A673 (cell line): ENCODE results near the gene LCN10. TPM values are rescaled to one million over a fixed set of nuclear protein-coding genes. Genes with fewer than 3 reads are reported as not detected.

Experiments
- BruUV-seq: library from RNA; stranded (reverse); fragments of 400-500 nt; replicated peaks from 2 replicates; lab custom pipeline; 2021; lab: Mats Ljungman, UMichigan
- CTCF ChIA-PET: fragments of 300-600 bp; sonication (Branson Sonifier 250); formaldehyde crosslinking; loops from one replicate; lab custom pipeline; 2022; ENCODE audit warnings: antibody characterized with exemption; lab: Charles Lee
- POLR2A ChIA-PET: fragments of 300-600 bp; sonication (Branson Sonifier 250); formaldehyde crosslinking; loops from one replicate; lab custom pipeline; 2022; ENCODE audit warnings: antibody characterized with exemption; ENCODE audit not compliant: low non-redundant PET; lab: Charles Lee
- DNase-seq: peaks from one replicate; pipeline ENCODE4 v3.0.0-alpha.2; 2015; ENCODE audit warnings: low spot score
- H3K27ac ChIP-seq: fragments of 200-600 bp; sonication (generic); 2 replicates; pipeline ENCODE4 v1.5.1; 2016; ENCODE audit warnings: mixed run types, low read depth, mild to moderate bottlenecking, mixed read lengths, antibody characterized with exemption, low read length; ENCODE audit not compliant: poor library complexity, severe bottlenecking
- H3K27me3 ChIP-seq: fragments of 200-600 bp; sonication (generic); replicated peaks from 2 replicates; pipeline ENCODE4 v1.6.1; 2017; ENCODE audit warnings: mixed run types, low read depth, mild to moderate bottlenecking, mixed read lengths, antibody characterized with exemption, low read length; ENCODE audit not compliant: insufficient read depth, poor library complexity
- H3K36me3 ChIP-seq: fragments of 200-600 bp; sonication (generic); 2 replicates; pipeline ENCODE4 v1.6.1; 2016; ENCODE audit warnings: mixed run types, mild to moderate bottlenecking, mixed read lengths, antibody characterized with exemption, low read length; ENCODE audit not compliant: insufficient read depth, poor library complexity, severe bottlenecking
- H3K4me1 ChIP-seq: fragments of 200-600 bp; sonication (generic); 2 replicates; pipeline ENCODE4 v1.6.1; 2017; ENCODE audit warnings: mixed run types, mild to moderate bottlenecking, mixed read lengths, antibody characterized with exemption, low read length; ENCODE audit not compliant: insufficient read depth, poor library complexity, severe bottlenecking
- H3K4me3 ChIP-seq: fragments of 200-600 bp; sonication (generic); 2 replicates; pipeline ENCODE4 v1.5.1; 2016; ENCODE audit warnings: low read depth, mixed run types, mild to moderate bottlenecking, mixed read lengths, low read length; ENCODE audit not compliant: poor library complexity, severe bottlenecking
- H3K9me3 ChIP-seq: fragments of 200-600 bp; sonication (generic); 2 replicates; pipeline ENCODE4 v1.6.1; 2016; ENCODE audit warnings: mixed run types, low read depth, mild to moderate bottlenecking, mixed read lengths, antibody characterized with exemption, low read length; ENCODE audit not compliant: poor library complexity, severe bottlenecking
- EZH2 ChIP-seq: fragments of 200-600 bp; sonication (generic); IDR thresholded peaks from 2 replicates; pipeline ENCODE4 v1.6.1; 2017; ENCODE audit warnings: borderline replicate concordance, low read depth, mild to moderate bottlenecking, mixed read lengths, antibody characterized with exemption, low read length; ENCODE audit not compliant: poor library complexity, severe bottlenecking
- intact Hi-C: fragments of 100-400 bp; cut with micrococcal nuclease; formaldehyde crosslinking; loops from one replicate; pipeline ENCODE4 v1.10.0; 2022; ENCODE audit not compliant: unreplicated experiment
- total RNA-seq: library from RNA; stranded (reverse); gene quantifications from 2 replicates; pipeline ENCODE4 v1.2.3, GENCODE V29; 2021
- TF ChIP-seq, protein P1 (sequence below): fragments of 300-800, 200-600 bp; sonication (generic); conservative IDR thresholded peaks from 2 replicates; pipeline ENCODE4 v1.5.1; 2017; ENCODE audit warnings: low read depth, mild to moderate bottlenecking, antibody characterized with exemption, low read length, moderate library complexity, mixed read lengths

Gene LCN10
- total RNA-seq, 1 experiment from 2014 or later, result 0.15 TPM

- H3K27ac ChIP-seq, result no peak overlapping the region
- H3K27me3 ChIP-seq, result no peaks in the 10 kb centered on the region
- intact Hi-C loops, result no loop called here
- H3K4me1 ChIP-seq, result peaks cover 7% of the 10 kb centered on the region
- no peaks in the 10 kb centered on the region for H3K36me3 ChIP-seq
- POLR2A ChIA-PET, result no interaction called here
- DNase-seq, result no peak
- CTCF ChIA-PET, result no interaction called here
- no peak for TF ChIP-seq EZH2
- TF ChIP-seq, protein P1, sequence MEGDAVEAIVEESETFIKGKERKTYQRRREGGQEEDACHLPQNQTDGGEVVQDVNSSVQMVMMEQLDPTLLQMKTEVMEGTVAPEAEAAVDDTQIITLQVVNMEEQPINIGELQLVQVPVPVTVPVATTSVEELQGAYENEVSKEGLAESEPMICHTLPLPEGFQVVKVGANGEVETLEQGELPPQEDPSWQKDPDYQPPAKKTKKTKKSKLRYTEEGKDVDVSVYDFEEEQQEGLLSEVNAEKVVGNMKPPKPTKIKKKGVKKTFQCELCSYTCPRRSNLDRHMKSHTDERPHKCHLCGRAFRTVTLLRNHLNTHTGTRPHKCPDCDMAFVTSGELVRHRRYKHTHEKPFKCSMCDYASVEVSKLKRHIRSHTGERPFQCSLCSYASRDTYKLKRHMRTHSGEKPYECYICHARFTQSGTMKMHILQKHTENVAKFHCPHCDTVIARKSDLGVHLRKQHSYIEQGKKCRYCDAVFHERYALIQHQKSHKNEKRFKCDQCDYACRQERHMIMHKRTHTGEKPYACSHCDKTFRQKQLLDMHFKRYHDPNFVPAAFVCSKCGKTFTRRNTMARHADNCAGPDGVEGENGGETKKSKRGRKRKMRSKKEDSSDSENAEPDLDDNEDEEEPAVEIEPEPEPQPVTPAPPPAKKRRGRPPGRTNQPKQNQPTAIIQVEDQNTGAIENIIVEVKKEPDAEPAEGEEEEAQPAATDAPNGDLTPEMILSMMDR, result no peak
- no peaks in the 10 kb centered on the region for H3K9me3 ChIP-seq
- H3K4me3 ChIP-seq, result no peak overlapping the region
- BruUV-seq, result no TSS peak
Observed at GRCh38 chr9:136698635-136699246, 44.0 kb downstream of the LCN10 start.

GRCh38 chr9:136697821-136698526, 44.8 kb downstream of the LCN10 start:
- no peak for TF ChIP-seq EZH2
- TF ChIP-seq, protein P1, result no peak
- Histone ChIP-seq H3K4me1 (peaks cover 7% of the 10 kb centered on the region), H3K27me3 (no peaks in the 10 kb centered on the region), H3K27ac (no peak overlapping the region), H3K4me3 (no peak overlapping the region), H3K36me3 (no peaks in the 10 kb centered on the region), H3K9me3 (no peaks in the 10 kb centered on the region)
- no TSS peak for BruUV-seq
- intact Hi-C loops, result no loop called here
- no peak for DNase-seq
- CTCF ChIA-PET, result no interaction called here
- POLR2A ChIA-PET, result interaction anchor here (0.7 kb wide), 1 partner anchor 477 kb away, joined by 3 read pairs; no protein-coding TSS in a partner anchor

GRCh38 chr9:136697146-136697820, 45.5 kb downstream of the LCN10 start:
- no peak for TF ChIP-seq EZH2
- TF ChIP-seq, protein P1, result no peak
- ChIA-PET CTCF (no interaction called here), POLR2A (interaction anchor here (0.7 kb wide), 1 partner anchor 478 kb away, joined by 3 read pairs; no protein-coding TSS in a partner anchor)
- intact Hi-C loops, result no loop called here
- no peak overlapping the region for H3K4me3 ChIP-seq
- no peak for DNase-seq
- no TSS peak for BruUV-seq
- H3K27ac ChIP-seq, result no peak overlapping the region
- H3K36me3 ChIP-seq, result no peaks in the 10 kb centered on the region
- H3K9me3 ChIP-seq, result no peaks in the 10 kb centered on the region
- no peaks in the 10 kb centered on the region for H3K27me3 ChIP-seq
- peaks cover 7% of the 10 kb centered on the region for H3K4me1 ChIP-seq
